Mucosa of stomach (tissue), 1 donor: ENCODE measurements around the gene NPR3.

Experiments
- H3K27me3 ChIP-seq: one replicate; pipeline ENCODE4 v1.7.0; 2013; ENCODE audit warnings: mild to moderate bottlenecking, low read length; ENCODE audit not compliant: control insufficient read depth, insufficient read depth
- H3K36me3 ChIP-seq: one replicate; pipeline ENCODE4 v1.7.0; 2013; ENCODE audit warnings: low read length; ENCODE audit not compliant: control insufficient read depth, insufficient read depth
- H3K4me1 ChIP-seq: one replicate; pipeline ENCODE4 v1.7.0; 2013; ENCODE audit warnings: mild to moderate bottlenecking, low read length; ENCODE audit not compliant: control insufficient read depth, insufficient read depth
- H3K4me3 ChIP-seq: one replicate; pipeline ENCODE4 v1.7.0; 2013; ENCODE audit warnings: low read length
- H3K9ac ChIP-seq: one replicate; pipeline ENCODE4 v1.7.0; 2013; ENCODE audit warnings: mild to moderate bottlenecking, low read length, moderate library complexity
- H3K9me3 ChIP-seq: one replicate; pipeline ENCODE4 v1.7.0; 2013; ENCODE audit warnings: mild to moderate bottlenecking, low read length, moderate library complexity; ENCODE audit not compliant: control insufficient read depth
- donor health status: Pancreatic carcinoma.

The NPR3 gene

GRCh38 chr5:32776200-32776599 is 65.1 kb downstream of the NPR3 start:
- Histone ChIP-seq H3K36me3 (no peaks in the 10 kb centered on the region), H3K27me3 (no peaks in the 10 kb centered on the region), H3K4me1 (no peaks in the 10 kb centered on the region), H3K4me3 (no peak overlapping the region), H3K9me3 (no peaks in the 10 kb centered on the region), H3K9ac (no peak overlapping the region)

GRCh38 chr5:32777222-32777621 is 66.1 kb downstream of the NPR3 start:
- no peaks in the 10 kb centered on the region for H3K27me3 ChIP-seq
- H3K4me3 ChIP-seq: no peak overlapping the region
- H3K9me3 ChIP-seq: no peaks in the 10 kb centered on the region
- H3K4me1 ChIP-seq: no peaks in the 10 kb centered on the region
- H3K36me3 ChIP-seq: no peaks in the 10 kb centered on the region
- no peak overlapping the region for H3K9ac ChIP-seq

GRCh38 chr5:32777733-32778132 is 66.6 kb downstream of the NPR3 start:
- H3K9me3 ChIP-seq: no peaks in the 10 kb centered on the region
- no peaks in the 10 kb centered on the region for H3K27me3 ChIP-seq
- no peaks in the 10 kb centered on the region for H3K4me1 ChIP-seq
- H3K9ac ChIP-seq: no peak overlapping the region
- no peaks in the 10 kb centered on the region for H3K36me3 ChIP-seq
- no peak overlapping the region for H3K4me3 ChIP-seq

GRCh38 chr5:32778403-32778802 is 67.3 kb downstream of the NPR3 start:
- Histone ChIP-seq H3K4me1 (no peaks in the 10 kb centered on the region), H3K36me3 (no peaks in the 10 kb centered on the region), H3K9ac (no peak overlapping the region), H3K9me3 (no peaks in the 10 kb centered on the region), H3K27me3 (no peaks in the 10 kb centered on the region), H3K4me3 (no peak overlapping the region)

DNA sequence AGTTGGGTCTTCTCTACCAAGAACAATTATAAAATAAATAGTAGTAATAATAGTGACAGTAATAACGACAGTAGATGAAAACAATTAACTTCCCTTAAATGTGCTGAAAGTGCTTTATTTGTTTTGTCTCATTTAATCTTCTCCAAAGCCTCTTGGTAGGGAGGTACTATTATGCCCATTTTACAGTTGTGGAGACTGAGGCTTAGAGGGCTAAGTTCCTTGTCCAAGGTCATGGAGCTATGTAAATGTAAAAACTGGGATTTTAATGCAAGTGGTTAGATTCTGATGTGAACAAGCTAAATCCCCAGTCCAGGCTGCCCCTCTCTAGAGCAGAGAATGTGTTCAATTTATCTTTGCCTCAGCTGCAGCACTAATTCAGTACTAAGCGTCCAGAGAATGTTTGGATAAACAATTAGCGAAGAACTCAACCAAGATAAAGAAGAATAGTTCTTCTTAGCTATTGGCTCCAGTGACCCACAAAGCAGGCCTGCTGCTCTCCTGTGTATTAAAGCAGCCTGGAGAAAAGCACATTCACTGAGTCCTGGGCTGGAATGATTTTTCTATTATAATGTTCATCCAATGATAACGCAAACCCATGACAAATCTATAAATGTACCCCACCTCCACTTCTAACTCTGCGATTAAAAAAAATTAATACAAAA is 68.8 kb downstream of the NPR3 start:
- Histone ChIP-seq H3K9me3 (no peaks in the 10 kb centered on the region), H3K27me3 (no peaks in the 10 kb centered on the region), H3K9ac (no peak overlapping the region), H3K4me1 (no peaks in the 10 kb centered on the region), H3K4me3 (no peak overlapping the region), H3K36me3 (no peaks in the 10 kb centered on the region)

GRCh38 chr5:32780508-32780919 is 69.4 kb downstream of the NPR3 start:
- Histone ChIP-seq H3K27me3 (no peaks in the 10 kb centered on the region), H3K36me3 (no peaks in the 10 kb centered on the region), H3K9ac (no peak overlapping the region), H3K4me3 (no peak overlapping the region), H3K4me1 (no peaks in the 10 kb centered on the region), H3K9me3 (no peaks in the 10 kb centered on the region)

GRCh38 chr5:32783661-32784060 is 72.5 kb downstream of the NPR3 start:
- no peak overlapping the region for H3K4me3 ChIP-seq
- H3K9ac ChIP-seq: no peak overlapping the region
- no peaks in the 10 kb centered on the region for H3K4me1 ChIP-seq
- no peaks in the 10 kb centered on the region for H3K36me3 ChIP-seq
- no peaks in the 10 kb centered on the region for H3K9me3 ChIP-seq
- no peaks in the 10 kb centered on the region for H3K27me3 ChIP-seq

DNA sequence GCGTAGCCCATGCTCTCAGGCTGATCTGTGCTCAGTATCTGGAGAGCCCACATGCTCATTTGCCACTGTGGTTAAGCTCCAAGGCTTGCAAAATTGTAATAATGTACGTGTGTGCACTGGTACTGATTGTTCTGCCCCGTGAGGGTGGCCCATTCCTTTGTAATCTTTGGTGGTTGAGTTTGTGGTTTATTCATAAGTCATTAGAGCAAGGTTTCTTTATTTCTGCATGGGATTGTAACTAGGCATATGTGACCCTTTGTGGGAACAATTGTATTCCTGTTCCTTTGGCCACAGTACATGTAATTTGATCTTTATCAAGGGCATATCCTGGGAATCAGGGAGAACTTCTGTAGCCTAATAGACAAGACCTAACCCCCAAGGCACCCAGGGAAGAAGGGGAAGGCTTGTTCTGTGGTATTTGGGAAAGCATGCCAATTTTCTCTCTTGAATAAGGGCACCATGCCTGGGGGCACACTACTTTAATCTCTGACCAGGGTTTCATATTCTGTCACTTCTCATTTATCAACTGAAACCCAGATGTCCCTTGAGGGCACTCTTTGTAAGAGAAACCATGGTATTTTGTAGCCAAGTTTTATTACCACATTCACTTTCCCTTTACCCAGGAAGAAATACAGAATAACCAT is 74.6 kb downstream of the NPR3 start:
- H3K4me1 ChIP-seq: no peaks in the 10 kb centered on the region
- no peak overlapping the region for H3K9ac ChIP-seq
- no peaks in the 10 kb centered on the region for H3K9me3 ChIP-seq
- no peaks in the 10 kb centered on the region for H3K27me3 ChIP-seq
- no peak overlapping the region for H3K4me3 ChIP-seq
- no peaks in the 10 kb centered on the region for H3K36me3 ChIP-seq

- no peaks in the 10 kb centered on the region for H3K27me3 ChIP-seq
- no peak overlapping the region for H3K4me3 ChIP-seq
- H3K36me3 ChIP-seq: no peaks in the 10 kb centered on the region
- H3K9me3 ChIP-seq: no peaks in the 10 kb centered on the region
- H3K4me1 ChIP-seq: no peaks in the 10 kb centered on the region
- no peak overlapping the region for H3K9ac ChIP-seq
These were observed 75.2 kb downstream of the NPR3 start for GRCh38 chr5:32786311-32786710.

DNA sequence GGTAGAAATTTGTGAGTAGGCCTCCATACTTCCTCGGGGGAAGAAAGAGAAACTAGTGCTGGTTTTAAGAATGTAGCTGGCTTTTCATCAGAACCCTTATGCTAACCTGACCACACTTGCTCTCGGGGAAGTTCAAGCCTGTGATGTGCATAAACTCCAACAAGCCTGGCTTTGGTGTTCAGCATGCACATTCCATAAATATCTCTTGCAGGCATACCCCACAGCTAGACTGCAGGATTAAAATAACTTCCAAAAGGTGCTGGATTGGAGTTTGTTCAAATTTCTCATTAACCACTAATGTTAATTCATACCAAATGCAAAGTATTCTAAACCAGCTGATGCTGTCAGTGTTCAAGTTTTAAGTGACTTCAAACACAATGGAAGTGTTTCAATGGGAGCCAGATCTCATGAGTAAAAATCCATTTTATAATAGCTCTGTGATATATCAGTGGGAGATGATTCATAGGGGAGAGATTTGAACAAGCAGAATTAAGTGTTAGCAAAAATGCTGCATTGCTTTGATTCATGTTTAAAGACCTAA is 79.4 kb downstream of the NPR3 start:
- no peaks in the 10 kb centered on the region for H3K9me3 ChIP-seq
- no peaks in the 10 kb centered on the region for H3K27me3 ChIP-seq
- no peak overlapping the region for H3K4me3 ChIP-seq
- no peaks in the 10 kb centered on the region for H3K36me3 ChIP-seq
- no peak overlapping the region for H3K9ac ChIP-seq
- H3K4me1 ChIP-seq: no peaks in the 10 kb centered on the region

- Histone ChIP-seq H3K9me3 (no peaks in the 10 kb centered on the region), H3K4me1 (no peaks in the 10 kb centered on the region), H3K27me3 (no peaks in the 10 kb centered on the region), H3K9ac (no peak overlapping the region), H3K36me3 (no peaks in the 10 kb centered on the region), H3K4me3 (no peak overlapping the region)
These were observed 80.6 kb downstream of the NPR3 start for GRCh38 chr5:32791536-32792243.

GRCh38 chr5:32794086-32794485 is 83.0 kb downstream of the NPR3 start:
- Histone ChIP-seq H3K4me1 (no peaks in the 10 kb centered on the region), H3K27me3 (no peaks in the 10 kb centered on the region), H3K9me3 (no peaks in the 10 kb centered on the region), H3K9ac (no peak overlapping the region), H3K36me3 (no peaks in the 10 kb centered on the region), H3K4me3 (no peak overlapping the region)
